Lung (tissue), 12 donors: Measurements from ENCODE around the gene KCNJ5. TPM values are rescaled to one million over a fixed set of nuclear protein-coding genes. Genes with fewer than 3 reads are reported as not detected.

Source experiments
- ATAC-seq: fragments of 200-7000 bp; cut with Tn5 transposase; one replicate; pipeline ENCODE4 v1.9.1; 2020; ENCODE audit warnings: moderate number of reproducible peaks; ENCODE audit not compliant: insufficient read depth, low FRiP score
- DNase-seq, 3 donors: peaks; one replicate each; pipeline ENCODE4 v3.0.0-alpha.2; 2013 to 2017
- H3K27ac ChIP-seq, 2 donors: one replicate each; pipeline ENCODE4 v1.5.1; 2013; ENCODE audit warnings: mild to moderate bottlenecking in 2 of 2, moderate library complexity in 2 of 2, control low read depth in 1 of 2, inconsistent platforms in 1 of 2, low read depth in 1 of 2, low read length in 1 of 2
- H3K27me3 ChIP-seq, 3 donors: one replicate each; pipeline ENCODE4 v1.5.1; 2013; ENCODE audit warnings: low read length in 2 of 3; ENCODE audit not compliant: control insufficient read depth in 3 of 3, insufficient read depth in 3 of 3
- H3K36me3 ChIP-seq, 4 donors: one replicate each; pipeline ENCODE4 v1.5.1; 2013; ENCODE audit warnings: low read length in 4 of 4, mild to moderate bottlenecking in 1 of 4, moderate library complexity in 1 of 4; ENCODE audit not compliant: control insufficient read depth in 4 of 4, insufficient read depth in 4 of 4
- H3K4me1 ChIP-seq, 5 donors: one replicate each; pipeline ENCODE4 v1.5.1; 2013; ENCODE audit warnings: low read length in 5 of 5, mild to moderate bottlenecking in 2 of 5, moderate library complexity in 1 of 5; ENCODE audit not compliant: control insufficient read depth in 5 of 5, insufficient read depth in 5 of 5
- H3K4me3 ChIP-seq: one replicate; pipeline ENCODE4 v1.5.1; 2013; ENCODE audit warnings: mild to moderate bottlenecking, control low read depth, moderate library complexity
- H3K9ac ChIP-seq, 2 donors: one replicate each; pipeline ENCODE4 v1.5.1; 2013; ENCODE audit warnings: low read length in 2 of 2, control low read depth in 1 of 2; ENCODE audit not compliant: insufficient read depth in 1 of 2
- H3K9me3 ChIP-seq, 4 donors: one replicate each; pipeline ENCODE4 v1.5.1; 2013; ENCODE audit warnings: low read length in 3 of 4, mild to moderate bottlenecking in 1 of 4, moderate library complexity in 1 of 4; ENCODE audit not compliant: control insufficient read depth in 4 of 4, insufficient read depth in 3 of 4
- WGBS, 2 donors: extraction: QIAGEN DNeasy Blood & Tissue Kit; methylation state at CpG; one replicate each; pipeline ENCODE4 v1.1.7; 2013; 5-methylcytosine and 5-hydroxymethylcytosine counted together
- polyA plus RNA-seq, 2 donors: library from polyadenylated mRNA; stranded (reverse); fragments of 200-250 nt; gene quantifications; one replicate each; pipeline ENCODE4 v1.2.1, GENCODE V29; 2013
- total RNA-seq, 2 donors: library from RNA; depleted of rRNA in 1 of 2; stranded (reverse); fragments of >200 nt in 1 of 2; gene quantifications; one replicate each; pipeline ENCODE4 v1.2.1, GENCODE V29; 2014 to 2021
- TF ChIP-seq, protein P1 (sequence below): IDR thresholded peaks from 2 replicates; pipeline ENCODE4 v1.5.1; 2012; ENCODE audit warnings: mild to moderate bottlenecking; ENCODE audit errors: control extremely low read depth, extremely low read depth
- donor health status: control.
- donor health status: control.
- donor health status: Bipolar disorder and iron deficiency.
- donor health status: healthy.
- donor health status: DM: yes; HTN: yes; CAD: no.

Gene KCNJ5
- total and polyA plus RNA-seq, 4 donors: 2.0 to 5.0 (median 2.8) TPM

DNA sequence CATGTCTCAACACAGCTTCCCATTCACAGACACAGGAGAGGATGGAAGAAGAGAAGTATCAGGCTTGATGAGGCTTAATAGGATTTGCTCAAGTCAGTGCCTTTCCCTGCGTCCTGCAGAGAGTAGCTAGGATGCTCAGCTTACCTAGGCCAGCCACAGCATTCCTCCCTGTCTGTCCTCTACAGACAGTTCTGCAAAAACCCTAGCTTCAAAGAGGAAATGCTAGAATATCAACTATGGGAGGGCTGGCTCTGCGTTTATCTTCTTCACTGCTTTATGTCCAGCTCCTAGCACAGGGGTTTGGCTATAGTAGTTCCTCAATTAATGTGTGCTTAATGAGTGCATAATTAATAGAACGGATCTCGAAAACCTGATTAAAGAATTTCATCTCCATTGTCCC is 16.4 kb downstream of the KCNJ5 start:
- no peak overlapping the region for H3K27ac ChIP-seq
- TF ChIP-seq, protein P1, sequence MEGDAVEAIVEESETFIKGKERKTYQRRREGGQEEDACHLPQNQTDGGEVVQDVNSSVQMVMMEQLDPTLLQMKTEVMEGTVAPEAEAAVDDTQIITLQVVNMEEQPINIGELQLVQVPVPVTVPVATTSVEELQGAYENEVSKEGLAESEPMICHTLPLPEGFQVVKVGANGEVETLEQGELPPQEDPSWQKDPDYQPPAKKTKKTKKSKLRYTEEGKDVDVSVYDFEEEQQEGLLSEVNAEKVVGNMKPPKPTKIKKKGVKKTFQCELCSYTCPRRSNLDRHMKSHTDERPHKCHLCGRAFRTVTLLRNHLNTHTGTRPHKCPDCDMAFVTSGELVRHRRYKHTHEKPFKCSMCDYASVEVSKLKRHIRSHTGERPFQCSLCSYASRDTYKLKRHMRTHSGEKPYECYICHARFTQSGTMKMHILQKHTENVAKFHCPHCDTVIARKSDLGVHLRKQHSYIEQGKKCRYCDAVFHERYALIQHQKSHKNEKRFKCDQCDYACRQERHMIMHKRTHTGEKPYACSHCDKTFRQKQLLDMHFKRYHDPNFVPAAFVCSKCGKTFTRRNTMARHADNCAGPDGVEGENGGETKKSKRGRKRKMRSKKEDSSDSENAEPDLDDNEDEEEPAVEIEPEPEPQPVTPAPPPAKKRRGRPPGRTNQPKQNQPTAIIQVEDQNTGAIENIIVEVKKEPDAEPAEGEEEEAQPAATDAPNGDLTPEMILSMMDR: no peak
- no peak for ATAC-seq
- no peaks in the 10 kb centered on the region for H3K36me3 ChIP-seq
- peaks cover 0 to 3% (median 0%) of the 10 kb centered on the region in 4 donors for H3K9me3 ChIP-seq
- H3K4me3 ChIP-seq: no peak overlapping the region
- H3K4me1 ChIP-seq: peaks cover 2 to 12% (median 5%) of the 10 kb centered on the region in 5 donors
- 70 to 80% methylated on average over 4 of the region's 4 CpGs for WGBS, 2 donors
- no peak for DNase-seq
- no peak overlapping the region for H3K9ac ChIP-seq
- peaks cover 0 to 14% (median 9%) of the 10 kb centered on the region in 3 donors for H3K27me3 ChIP-seq

DNA sequence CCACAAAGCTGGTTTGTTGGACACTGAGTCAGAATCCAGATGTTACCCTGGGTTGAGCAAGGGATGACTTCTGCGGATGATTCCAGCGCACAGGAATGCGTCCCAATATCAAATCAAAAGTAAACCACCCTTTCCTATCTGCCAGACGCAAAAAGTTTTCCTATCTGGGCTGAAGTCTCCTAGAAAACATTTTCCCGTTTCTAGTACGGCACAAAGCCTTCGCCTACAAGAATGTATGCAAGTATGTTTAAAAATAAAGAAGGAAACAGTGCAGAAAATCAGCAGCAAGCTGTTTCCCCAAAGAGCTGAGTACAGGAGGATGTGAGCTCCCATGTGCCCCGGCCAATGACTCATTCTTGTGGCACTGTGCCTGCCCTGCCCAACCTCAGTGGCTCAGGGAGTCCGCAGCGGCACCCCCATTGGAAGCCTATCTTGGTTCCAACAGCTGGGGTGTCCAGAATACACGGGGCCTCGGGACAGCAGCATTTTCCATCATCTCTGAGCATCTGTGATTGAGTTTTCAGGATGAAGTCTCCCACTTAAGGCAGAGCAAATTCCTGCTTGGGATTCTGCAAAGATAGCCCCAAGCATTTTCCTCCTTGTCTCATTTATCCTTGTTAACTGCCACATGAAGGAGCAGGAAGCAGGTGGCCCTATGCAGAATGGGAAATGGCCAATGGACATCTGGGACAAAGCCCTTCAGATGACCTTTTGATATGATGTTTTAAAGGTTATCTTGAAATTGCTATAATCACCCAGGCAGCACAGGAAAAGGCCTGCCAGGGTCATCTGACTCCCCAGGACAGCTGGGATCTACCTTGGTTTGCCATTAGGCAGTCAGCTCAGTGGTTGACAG is 17.5 kb downstream of the KCNJ5 start:
- no peak overlapping the region for H3K4me3 ChIP-seq
- ATAC-seq: peak; percentile 38
- peaks cover 0 to 12% (median 0%) of the 10 kb centered on the region in 3 donors for H3K27me3 ChIP-seq
- H3K9ac ChIP-seq: no peak overlapping the region
- peak in 1 of 3 donors; percentile 48 for DNase-seq
- H3K36me3 ChIP-seq: no peaks in the 10 kb centered on the region
- H3K27ac ChIP-seq: peak overlapping the region in 1 of 2 donors; percentile 41
- peaks cover 2 to 12% (median 5%) of the 10 kb centered on the region in 5 donors for H3K4me1 ChIP-seq
- WGBS, 2 donors: 15 to 27% methylated on average over 12 of the region's 12 CpGs
- H3K9me3 ChIP-seq: peaks cover 0 to 3% (median 0%) of the 10 kb centered on the region in 4 donors
- TF ChIP-seq, protein P1: no peak

GRCh38 chr11:128909438-128910125 is 18.4 kb downstream of the KCNJ5 start:
- ATAC-seq (no peak), DNase-seq (no peak)
- Histone ChIP-seq H3K36me3 (peaks cover 0 to 2% (median 0%) of the 10 kb centered on the region in 4 donors), H3K27me3 (peaks cover 0 to 5% (median 0%) of the 10 kb centered on the region in 3 donors), H3K9ac (no peak overlapping the region), H3K27ac (no peak overlapping the region), H3K4me3 (no peak overlapping the region), H3K9me3 (peaks cover 0 to 3% (median 0%) of the 10 kb centered on the region in 4 donors), H3K4me1 (peaks cover 2 to 9% (median 4%) of the 10 kb centered on the region in 5 donors)
- TF ChIP-seq, protein P1: no peak
- WGBS, 2 donors: 68 to 73% methylated on average over 8 of the region's 8 CpGs
